H9 (cell line): ENCODE results near the gene RNF212. TPM values are rescaled to one million over a fixed set of nuclear protein-coding genes. Genes with fewer than 3 reads are reported as not detected.

Experiments
- DNase-seq: peaks from one replicate; pipeline ENCODE4 v3.0.0-alpha.2; 2017
- H2AFZ ChIP-seq: one replicate; pipeline ENCODE4 v1.6.1; 2013; ENCODE audit warnings: mild to moderate bottlenecking, low read length, control low read depth, moderate library complexity
- H2AK5ac ChIP-seq: 2 replicates; pipeline ENCODE4 v1.6.1; 2013; ENCODE audit warnings: low read length, control low read depth, mixed read lengths; ENCODE audit not compliant: insufficient read length
- H2BK120ac ChIP-seq: one replicate; pipeline ENCODE4 v1.6.1; 2013; ENCODE audit warnings: low read depth, mild to moderate bottlenecking, low read length, control low read depth, inconsistent platforms; ENCODE audit not compliant: poor library complexity, severe bottlenecking
- H2BK12ac ChIP-seq: 2 replicates; pipeline ENCODE4 v1.6.1; 2013; ENCODE audit warnings: low read length, control low read depth, mixed read lengths, low read depth; ENCODE audit not compliant: insufficient read length
- H2BK15ac ChIP-seq: 2 replicates; pipeline ENCODE4 v1.6.1; 2013; ENCODE audit warnings: low read depth, low read length, control low read depth
- H2BK20ac ChIP-seq: one replicate; pipeline ENCODE4 v1.6.1; 2013; ENCODE audit warnings: low read depth, mild to moderate bottlenecking, low read length, control low read depth, inconsistent platforms; ENCODE audit not compliant: poor library complexity, severe bottlenecking
- H2BK5ac ChIP-seq: 2 replicates; pipeline ENCODE4 v1.6.1; 2013; ENCODE audit warnings: low read length, control low read depth, mixed read lengths; ENCODE audit not compliant: insufficient read length
- H3K14ac ChIP-seq: 2 replicates; pipeline ENCODE4 v1.6.1; 2013; ENCODE audit warnings: low read length, control low read depth; ENCODE audit not compliant: insufficient read depth
- H3K18ac ChIP-seq: 2 replicates; pipeline ENCODE4 v1.6.1; 2013; ENCODE audit warnings: low read depth, mild to moderate bottlenecking, mixed read lengths, low read length, control low read depth; ENCODE audit not compliant: insufficient read length
- H3K23ac ChIP-seq: 2 replicates; pipeline ENCODE4 v1.6.1; 2013; ENCODE audit warnings: low read length, control low read depth, mixed read lengths, low read depth; ENCODE audit not compliant: insufficient read length
- H3K23me2 ChIP-seq: 2 replicates; pipeline ENCODE4 v1.6.1; 2013; ENCODE audit warnings: low read depth, mild to moderate bottlenecking, mixed read lengths, low read length, control low read depth; ENCODE audit not compliant: insufficient read length, poor library complexity, severe bottlenecking
- H3K27ac ChIP-seq: 2 replicates; pipeline ENCODE4 v1.5.1; 2013; ENCODE audit warnings: low read length, control low read depth, mixed read lengths, low read depth; ENCODE audit not compliant: insufficient read length
- H3K27me3 ChIP-seq: 2 replicates; pipeline ENCODE4 v1.6.1; 2013; ENCODE audit warnings: low read length, control low read depth, inconsistent platforms; ENCODE audit not compliant: insufficient read depth
- H3K4ac ChIP-seq: 2 replicates; pipeline ENCODE4 v1.6.1; 2013; ENCODE audit warnings: low read depth, mild to moderate bottlenecking, control low read depth, inconsistent platforms, low read length, moderate library complexity
- H3K4me1 ChIP-seq: 2 replicates; pipeline ENCODE4 v1.6.1; 2013; ENCODE audit warnings: low read length, control low read depth, inconsistent platforms; ENCODE audit not compliant: insufficient read depth
- H3K4me2 ChIP-seq: 2 replicates; pipeline ENCODE4 v1.6.1; 2013; ENCODE audit warnings: low read length, control low read depth, mixed read lengths; ENCODE audit not compliant: insufficient read length, insufficient read depth
- H3K56ac ChIP-seq: 2 replicates; pipeline ENCODE4 v1.6.1; 2013; ENCODE audit warnings: low read depth, mild to moderate bottlenecking, mixed read lengths, low read length, control low read depth; ENCODE audit not compliant: insufficient read length
- H3K79me1 ChIP-seq: 2 replicates; pipeline ENCODE4 v1.6.1; 2013; ENCODE audit warnings: low read depth, mild to moderate bottlenecking, moderate library complexity, low read length, control low read depth, inconsistent platforms; ENCODE audit not compliant: insufficient read depth, poor library complexity, severe bottlenecking
- H3K79me2 ChIP-seq: 2 replicates; pipeline ENCODE4 v1.6.1; 2013; ENCODE audit warnings: low read length, control low read depth, inconsistent platforms; ENCODE audit not compliant: insufficient read depth
- H3K9ac ChIP-seq: 2 replicates; pipeline ENCODE4 v1.6.1; 2013; ENCODE audit warnings: low read length, control low read depth, mixed read lengths; ENCODE audit not compliant: insufficient read length; ENCODE audit errors: extremely low read depth
- H3K9me3 ChIP-seq: one replicate; pipeline ENCODE4 v1.6.1; 2013; ENCODE audit warnings: low read depth, low read length, inconsistent platforms; ENCODE audit not compliant: control insufficient read depth
- H3T11ph ChIP-seq: one replicate; pipeline ENCODE4 v1.6.1; 2013; ENCODE audit warnings: mild to moderate bottlenecking, low read length, control low read depth, inconsistent platforms
- H4K20me1 ChIP-seq: one replicate; pipeline ENCODE4 v1.6.1; 2013; ENCODE audit not compliant: control insufficient read depth, insufficient read length, insufficient read depth
- H4K5ac ChIP-seq: 2 replicates; pipeline ENCODE4 v1.6.1; 2013; ENCODE audit warnings: low read depth, mild to moderate bottlenecking, mixed read lengths, low read length, control low read depth; ENCODE audit not compliant: insufficient read length
- H4K8ac ChIP-seq: replicated peaks from 2 replicates; pipeline ENCODE4 v1.6.1; 2013; ENCODE audit warnings: low read length, control low read depth, mixed read lengths, low read depth; ENCODE audit not compliant: insufficient read length
- H4K91ac ChIP-seq: 2 replicates; pipeline ENCODE4 v1.6.1; 2013; ENCODE audit warnings: low read depth, mild to moderate bottlenecking, moderate library complexity, mixed read lengths, low read length, control low read depth; ENCODE audit not compliant: insufficient read length
- H3K27ac Mint-ChIP-seq, 3 experiments: 2 replicates in 2 of 3; 3 replicates in 1 of 3; pipeline ENCODE4 v1.8.0; 2020 to 2021; ENCODE audit warnings: mixed read lengths in 3 of 3, mild to moderate bottlenecking in 1 of 3, moderate library complexity in 1 of 3
- H3K27me3 Mint-ChIP-seq: 2 replicates; pipeline ENCODE4 v1.8.0; 2021; ENCODE audit warnings: low read depth, mild to moderate bottlenecking, moderate library complexity, mixed read lengths
- H3K36me3 Mint-ChIP-seq, 3 experiments: 2 replicates in 2 of 3; 3 replicates in 1 of 3; pipeline ENCODE4 v1.8.0; 2020 to 2021; ENCODE audit warnings: low read depth in 3 of 3, mixed read lengths in 3 of 3; ENCODE audit not compliant: insufficient read depth in 1 of 3
- H3K4me1 Mint-ChIP-seq, 2 experiments: 2 replicates each; pipeline ENCODE4 v1.8.0; 2020; ENCODE audit warnings: mixed read lengths in 2 of 2
- H3K4me3 Mint-ChIP-seq, 2 experiments: 2 replicates in 1 of 2; 3 replicates in 1 of 2; pipeline ENCODE4 v1.8.0; 2020 to 2021; ENCODE audit warnings: mild to moderate bottlenecking in 2 of 2, mixed read lengths in 2 of 2, moderate library complexity in 1 of 2
- H3K9me3 Mint-ChIP-seq, 2 experiments: 2 replicates in 1 of 2; 3 replicates in 1 of 2; pipeline ENCODE4 v1.8.0; 2020; ENCODE audit warnings: mild to moderate bottlenecking in 2 of 2, mixed read lengths in 2 of 2, moderate library complexity in 1 of 2
- CTCF ChIP-seq: fragments of 200-600 bp; sonication (generic); conservative IDR thresholded peaks from 3 replicates; pipeline ENCODE4 v1.8.0; 2021; ENCODE audit warnings: antibody characterized with exemption, mild to moderate bottlenecking
- WGBS: extraction: QIAGEN DNeasy Blood & Tissue Kit; methylation state at CpG from one replicate; pipeline ENCODE4 v1.1.7; 2013; ENCODE audit warnings: missing lambda C conversion rate, low lambda C conversion rate, mixed read lengths; ENCODE audit not compliant: insufficient read length; ENCODE audit errors: extremely low coverage; 5-methylcytosine and 5-hydroxymethylcytosine counted together
- total RNA-seq: library from RNA; stranded (reverse); gene quantifications from 2 replicates; pipeline ENCODE4 v1.2.1, GENCODE V29; 2021

RNF212 gene
- total RNA-seq, 1 experiment from 2014 or later = 3.0 TPM

GRCh38 chr4:1122505-1122904 is 9.1 kb upstream of the RNF212 start:
- no peak overlapping the region for H3K56ac ChIP-seq
- no peak overlapping the region for H2BK5ac ChIP-seq
- no peak overlapping the region for H3K4me3 Mint-ChIP-seq
- H4K20me1 ChIP-seq = no peaks in the 10 kb centered on the region
- H3K27ac Mint-ChIP-seq = no peak overlapping the region
- H4K5ac ChIP-seq = no peak overlapping the region
- H3K23me2 ChIP-seq = no peaks in the 10 kb centered on the region
- H3K4ac ChIP-seq = no peak overlapping the region
- H2AFZ ChIP-seq = no peak overlapping the region
- H3K36me3 Mint-ChIP-seq = no peaks in the 10 kb centered on the region
- H2AK5ac ChIP-seq = no peak overlapping the region
- H3K27me3 ChIP-seq = no peaks in the 10 kb centered on the region
- H3K4me2 ChIP-seq = no peak overlapping the region
- H3K9me3 Mint-ChIP-seq = no peaks in the 10 kb centered on the region
- H4K91ac ChIP-seq = no peak overlapping the region
- DNase-seq = no peak
- peaks cover 29% of the 10 kb centered on the region for H3K27me3 Mint-ChIP-seq
- no peak overlapping the region for H3K27ac ChIP-seq
- no peak overlapping the region for H3K14ac ChIP-seq
- H3K4me1 Mint-ChIP-seq = no peaks in the 10 kb centered on the region
- no peaks in the 10 kb centered on the region for H3K9me3 ChIP-seq
- H2BK15ac ChIP-seq = no peak overlapping the region
- H3K23ac ChIP-seq = no peak overlapping the region
- no peaks in the 10 kb centered on the region for H3K79me2 ChIP-seq
- no peak overlapping the region for H3T11ph ChIP-seq
- H3K18ac ChIP-seq = no peak overlapping the region
- no peak overlapping the region for H3K9ac ChIP-seq
- no peak for TF ChIP-seq CTCF
- H3K79me1 ChIP-seq = no peaks in the 10 kb centered on the region
- no CpG with 5 or more reads among the region's 3 CpGs for WGBS
- no peak overlapping the region for H2BK12ac ChIP-seq
- H3K4me1 ChIP-seq = no peaks in the 10 kb centered on the region
- no peak overlapping the region for H2BK20ac ChIP-seq
- no peak overlapping the region for H2BK120ac ChIP-seq
- H4K8ac ChIP-seq = no peak overlapping the region
